Caki2 (cell line): ENCODE data around the gene ARL4D. TPM values are rescaled to one million over a fixed set of nuclear protein-coding genes. Genes with fewer than 3 reads are reported as not detected.
"Not testable (repeated sequence)": the region's sequence is repeated elsewhere in the genome, so short reads cannot be mapped to it uniquely, and the experiment has no call there.

Source experiments
- DNase-seq: peaks from one replicate; pipeline ENCODE4 v3.0.0-alpha.2; 2015; ENCODE audit warnings: low read depth
- in situ Hi-C: cut with HindIII; loops from 2 replicates; pipeline ENCODE4 v1.10.0; 2016; ENCODE audit warnings: low sequenced_read_pairs, low pct_unique_long_range_greater_than_20kb, mixed read lengths
- total RNA-seq: library from RNA; depleted of rRNA; stranded (reverse); fragments of >200 nt; shearing (Covaris generic); gene quantifications from 2 replicates; pipeline ENCODE4 v1.2.3, GENCODE V29; 2014; ENCODE audit warnings: low replicate concordance

The ARL4D gene
- total RNA-seq, 1 experiment from 2014 or later: 50.6 TPM

DNA sequence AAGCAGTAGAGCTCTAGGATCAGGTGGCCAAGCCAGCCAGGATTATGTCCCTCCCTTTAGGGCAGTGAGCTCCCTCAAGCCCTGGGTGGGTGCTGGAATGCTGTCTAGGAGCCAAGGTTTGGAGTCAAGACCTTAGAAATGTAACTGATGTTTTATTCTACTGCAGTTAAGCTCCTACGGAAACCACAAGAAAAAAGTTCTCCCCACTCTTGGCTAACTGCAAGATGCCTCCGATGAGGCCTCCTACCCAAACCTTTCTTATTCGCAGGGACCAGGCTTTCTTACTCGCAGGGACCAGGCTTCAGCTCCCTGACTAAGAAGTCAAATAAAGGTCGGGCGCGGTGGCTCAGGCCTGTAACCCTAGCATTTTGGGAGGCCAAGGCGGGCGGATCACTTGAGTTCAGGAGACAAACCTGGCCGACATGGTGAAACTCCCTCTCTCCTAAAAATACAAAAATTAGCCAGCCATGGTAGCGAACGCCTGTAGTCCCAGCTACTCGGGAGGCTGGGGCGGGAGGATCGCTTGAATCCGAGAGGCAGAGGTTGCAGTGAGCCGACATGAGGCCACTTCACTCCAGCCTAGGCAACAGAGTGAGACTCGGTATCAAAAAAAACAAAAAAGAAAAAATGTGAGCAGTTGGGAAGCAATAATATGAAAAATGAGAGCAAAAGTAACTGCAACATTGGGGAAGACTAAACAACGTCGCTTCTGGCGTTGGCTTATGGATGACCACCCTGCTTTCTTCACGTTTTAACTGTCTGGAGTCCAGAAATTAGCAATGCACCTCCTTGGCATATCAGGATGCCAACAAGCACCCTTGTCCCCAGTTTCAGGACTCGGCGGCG is 31.7 kb upstream of the ARL4D start:
- DNase-seq: no peak
- in situ Hi-C loops: no loop called here

DNA sequence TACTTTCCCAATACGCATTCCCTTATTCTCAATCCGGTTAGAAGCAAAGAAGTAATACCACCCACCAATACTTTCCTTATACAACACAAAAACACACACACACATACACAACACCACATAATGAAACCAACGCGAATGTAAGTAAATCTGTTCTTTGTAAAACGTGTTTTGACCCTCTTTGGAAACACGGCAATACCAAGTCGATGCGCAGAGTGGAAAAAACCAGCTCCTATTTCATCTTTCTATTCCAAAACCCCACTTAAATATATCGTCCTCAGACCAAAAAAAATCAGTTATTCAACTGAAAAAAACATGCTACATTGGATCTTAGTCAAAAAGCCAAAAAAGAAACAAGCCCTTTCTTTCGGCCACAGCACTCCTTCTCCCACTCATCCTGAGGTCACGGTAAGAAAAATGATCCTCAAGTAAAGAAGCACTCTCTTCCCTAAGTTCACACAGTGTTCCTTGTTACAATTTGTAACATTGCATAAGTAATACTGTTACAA is 31.0 kb upstream of the ARL4D start:
- in situ Hi-C loops: no loop called here
- peak; percentile 99 for DNase-seq

DNA sequence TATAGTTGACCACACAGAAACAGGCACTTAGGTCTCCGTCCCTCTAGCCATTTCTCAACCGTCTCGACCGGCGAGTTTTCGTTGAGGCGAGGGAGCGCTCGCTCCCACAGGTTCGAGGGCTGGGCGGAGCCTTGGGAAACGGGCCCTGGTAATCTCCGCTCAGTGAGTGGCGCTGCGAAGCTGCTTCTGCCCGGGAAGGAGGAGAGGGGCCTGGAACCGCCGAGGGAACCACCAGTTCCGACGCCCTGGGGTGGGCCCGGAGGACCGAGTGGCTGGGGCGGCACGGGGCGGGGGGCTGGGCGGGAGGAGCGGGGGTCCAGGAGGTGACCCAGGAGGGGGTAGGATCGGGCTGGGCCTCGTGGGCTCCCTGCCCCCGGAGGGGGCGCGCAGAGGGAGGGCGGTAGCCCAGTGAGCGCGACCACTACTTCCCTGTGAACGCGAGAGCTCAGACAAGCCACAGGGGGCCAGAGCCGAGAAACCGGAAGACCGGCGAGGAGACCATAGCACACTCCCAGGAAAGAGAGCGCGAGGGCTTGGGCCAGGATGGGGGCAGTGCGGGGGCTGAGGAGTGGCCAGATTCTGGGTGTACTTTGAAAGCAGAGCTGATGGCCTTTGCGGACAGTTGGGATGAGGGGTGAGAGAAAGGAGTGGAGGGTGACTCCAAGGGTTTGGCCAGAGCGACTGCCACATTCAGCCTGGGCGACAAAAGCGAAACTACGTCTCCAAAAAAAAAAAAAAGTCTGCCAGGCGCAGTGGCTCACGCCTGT is 29.9 kb upstream of the ARL4D start:
- DNase-seq: peak; percentile 77
- in situ Hi-C loops: no loop called here

DNA sequence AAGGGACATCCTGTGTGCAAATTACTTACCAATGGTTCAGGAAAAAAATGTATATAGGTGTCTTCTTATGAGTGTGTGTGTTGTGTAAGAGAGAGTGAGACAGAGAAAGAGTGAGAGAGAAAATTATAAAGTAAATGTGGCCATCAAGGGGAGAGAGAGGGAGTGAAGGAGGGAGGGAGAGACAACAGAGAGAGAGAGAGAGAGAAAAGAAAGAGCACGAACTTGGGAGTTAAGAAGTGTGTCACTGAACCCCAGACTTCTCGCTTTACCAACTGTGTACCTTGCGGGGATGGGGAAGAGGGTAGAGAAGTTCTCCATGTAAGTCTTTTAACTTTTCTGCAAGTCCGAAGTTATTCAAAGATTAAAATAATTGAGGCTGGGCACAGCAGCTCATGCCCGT is 28.8 kb upstream of the ARL4D start:
- in situ Hi-C loops: no loop called here
- no peak for DNase-seq

DNA sequence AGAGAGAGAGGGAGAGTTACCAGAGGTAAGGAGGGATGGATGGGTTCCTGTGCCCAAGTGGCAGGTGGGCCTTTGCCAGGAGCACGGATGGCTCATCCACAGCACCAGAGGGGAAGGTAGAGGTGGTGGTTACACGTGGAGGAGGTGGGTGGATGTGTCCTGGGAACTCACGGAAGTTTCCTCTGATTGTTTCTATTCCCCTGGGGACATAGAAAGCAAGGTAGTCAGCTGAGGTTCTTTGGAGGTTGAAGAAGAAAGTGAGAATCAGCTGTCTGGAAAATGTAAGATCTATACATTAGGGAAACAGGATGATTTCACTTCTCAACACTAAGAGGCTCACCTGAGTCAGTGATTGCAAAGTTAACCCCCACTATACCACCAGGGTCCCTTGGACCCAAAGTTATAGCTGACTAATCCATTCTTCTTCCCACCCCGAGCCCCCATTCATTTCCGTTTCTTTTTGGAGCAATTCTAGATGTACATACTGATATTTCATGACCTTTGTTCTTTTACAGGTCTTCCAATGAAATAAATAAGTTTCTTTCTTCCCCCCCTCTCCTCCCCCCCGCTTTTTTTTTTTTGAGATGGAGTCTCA is 27.5 kb upstream of the ARL4D start:
- in situ Hi-C loops: no loop called here
- no peak for DNase-seq

DNA sequence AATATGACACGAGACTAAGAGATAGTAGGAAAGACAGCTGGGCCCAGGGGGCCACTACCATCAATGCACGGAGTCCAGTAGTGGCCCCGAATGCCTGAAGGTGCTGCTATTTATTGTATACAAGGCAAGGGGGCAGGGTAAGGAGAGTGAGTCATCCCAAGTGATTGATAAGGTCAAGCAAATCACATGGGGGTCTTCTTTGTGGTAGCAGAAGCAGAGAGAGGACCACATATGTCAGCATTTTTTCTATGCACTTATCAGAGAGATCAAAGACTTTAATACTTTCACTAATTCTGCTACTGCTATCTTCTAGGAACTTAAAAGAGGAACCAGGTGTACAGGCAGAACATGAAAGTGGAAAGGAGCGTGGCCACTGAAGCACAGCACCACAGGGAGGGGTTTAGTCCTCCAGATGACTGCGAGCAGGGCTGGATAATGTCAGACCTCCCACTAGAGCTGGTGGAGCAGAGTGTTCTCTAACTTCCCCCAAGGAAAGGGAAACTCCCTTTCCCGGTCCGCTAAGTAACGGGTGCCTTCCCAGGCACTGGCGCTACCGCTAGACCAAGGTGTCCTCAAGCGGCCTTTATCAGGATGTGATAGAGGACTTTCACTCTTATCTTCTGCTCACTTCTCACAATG is 26.4 kb upstream of the ARL4D start:
- in situ Hi-C loops: no loop called here
- DNase-seq: peak; percentile 29

DNA sequence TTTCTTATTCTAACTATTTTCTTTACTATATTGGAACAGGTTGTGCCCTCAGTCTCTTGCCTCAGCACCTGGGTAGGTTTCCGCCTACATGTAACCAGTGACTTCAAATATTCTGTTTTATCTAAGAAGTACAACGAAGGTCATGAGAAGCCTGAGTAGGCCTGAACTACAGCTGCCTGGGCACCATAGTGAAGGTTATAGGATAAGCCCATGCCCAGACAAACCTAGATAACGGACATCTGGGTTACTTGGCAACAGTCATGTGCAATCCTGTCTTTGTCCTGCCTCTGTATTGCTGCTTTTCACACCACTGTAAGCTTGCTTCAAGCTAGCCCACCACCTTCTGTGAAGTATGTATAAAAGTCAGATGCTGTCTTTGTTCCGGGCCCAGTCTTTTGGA is 25.4 kb upstream of the ARL4D start:
- no peak for DNase-seq
- in situ Hi-C loops: no loop called here

DNA sequence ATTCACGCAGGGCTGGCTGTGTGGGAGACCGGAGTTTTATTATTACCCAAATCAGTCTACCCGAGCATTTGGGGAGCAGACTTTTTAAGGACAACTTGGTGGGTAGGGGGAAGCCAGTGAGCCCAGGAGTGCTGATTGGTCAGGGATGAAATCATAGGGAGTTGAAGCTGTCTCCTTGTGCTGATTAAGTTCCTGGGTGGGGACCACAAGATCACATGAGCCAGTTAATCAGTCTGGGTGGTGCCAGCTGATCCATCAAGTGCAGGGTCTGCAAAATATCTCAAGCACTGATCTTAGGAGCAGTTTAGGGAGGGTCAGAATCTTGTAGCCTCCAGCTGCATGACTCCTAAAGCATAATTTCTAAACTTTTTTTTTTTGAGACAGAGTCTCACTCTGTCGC is 22.9 kb upstream of the ARL4D start:
- in situ Hi-C loops, DNase-seq: not testable (repeated sequence)

DNA sequence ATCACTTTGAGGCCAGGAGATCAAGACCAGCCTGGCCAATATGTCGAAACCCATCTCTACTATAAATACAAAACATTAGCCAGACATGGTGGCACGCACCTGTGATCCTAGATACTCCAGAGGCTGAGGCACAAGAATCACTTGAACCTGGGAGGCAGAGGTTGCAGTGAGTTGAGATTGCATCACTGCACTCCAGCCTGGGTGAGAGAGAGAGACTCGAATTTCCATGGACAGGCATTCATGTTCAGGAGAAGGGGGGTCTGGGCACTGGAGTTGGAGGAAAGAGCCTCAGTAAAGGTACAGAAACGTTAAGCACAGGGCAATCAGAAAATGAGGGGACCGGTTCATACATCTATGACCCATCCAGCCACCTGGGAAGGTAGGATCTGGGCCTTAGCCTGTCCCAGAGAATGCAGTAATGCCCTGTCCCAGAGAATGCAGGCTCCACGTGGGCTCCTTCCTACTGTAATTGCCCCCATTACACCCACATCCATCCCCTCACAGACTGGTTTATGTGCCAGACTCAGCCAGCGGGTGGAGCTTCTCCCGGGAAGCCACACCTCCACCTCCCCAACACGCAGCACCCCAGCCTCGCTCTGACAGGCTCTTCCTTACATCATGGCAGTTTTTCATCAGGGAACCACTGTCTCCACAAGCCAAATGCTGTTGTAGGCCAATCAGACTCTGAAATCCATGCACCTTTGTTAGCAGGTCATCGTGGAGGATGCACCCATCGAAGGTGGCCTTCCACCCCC is 21.6 kb upstream of the ARL4D start:
- in situ Hi-C loops: no loop called here

DNA sequence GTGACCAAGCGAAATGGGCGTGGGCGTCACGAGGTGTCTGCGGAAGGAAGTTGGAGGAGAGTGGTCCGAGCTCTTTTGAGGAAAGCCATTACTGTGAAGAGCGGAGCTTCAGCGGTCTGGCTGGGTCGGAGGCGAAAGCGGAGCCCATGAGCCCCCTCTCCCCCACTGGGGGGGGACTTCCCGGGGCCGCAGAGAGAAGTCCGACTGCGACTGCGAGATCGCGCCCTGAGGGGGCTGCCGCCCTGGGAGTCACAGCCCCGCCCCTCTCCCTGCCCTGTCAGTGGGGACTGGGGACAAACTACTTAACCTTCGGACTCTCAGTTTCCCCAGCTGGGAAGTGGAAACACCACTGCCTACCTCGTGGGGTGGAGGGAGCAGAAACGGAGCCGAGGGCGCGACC is 20.0 kb upstream of the ARL4D start:
- in situ Hi-C loops: no loop called here
- DNase-seq: no peak

More for the DNA sequence above, 21.6 kb upstream of the ARL4D start:
- DNase-seq: no peak

DNA sequence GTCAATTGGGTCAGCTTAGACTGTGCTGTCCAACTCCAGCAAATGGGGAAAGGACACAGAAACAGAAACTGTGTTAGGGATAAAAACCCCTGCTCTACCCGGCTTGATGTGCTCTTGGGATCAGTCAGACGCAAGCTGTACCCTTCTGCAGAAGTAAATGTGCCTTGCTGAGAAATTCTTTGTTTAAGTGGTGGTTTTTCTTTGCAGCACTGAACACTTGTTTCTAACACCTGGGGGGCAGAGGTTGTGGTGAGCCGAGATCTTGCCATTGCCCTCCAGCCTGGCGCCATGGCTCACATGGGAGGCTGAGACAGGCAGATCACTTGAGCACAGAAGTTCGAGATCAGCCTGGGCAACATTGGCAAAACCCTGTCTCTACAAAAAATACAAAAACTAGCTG is 18.5 kb upstream of the ARL4D start:
- in situ Hi-C loops: no loop called here
- DNase-seq: peak; percentile 34

DNA sequence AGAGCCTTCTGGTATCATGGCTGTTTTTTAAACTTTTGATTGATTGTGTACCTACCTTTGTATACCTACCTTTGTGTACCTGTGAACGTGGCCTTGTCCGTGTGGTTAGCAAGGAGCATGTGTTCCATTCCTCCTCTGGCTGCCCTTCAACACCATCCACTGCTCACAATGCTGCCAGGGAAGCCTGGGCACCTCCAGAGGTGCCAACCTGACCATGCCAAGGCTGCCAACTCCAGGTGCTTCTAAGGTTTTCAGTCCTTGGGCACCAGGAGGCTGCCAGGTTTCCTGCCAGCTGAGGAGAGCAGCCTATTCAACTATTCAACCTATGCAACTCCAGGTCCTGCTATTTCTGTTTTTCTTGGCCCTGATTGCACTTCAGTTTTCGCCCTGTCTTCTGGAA is 17.6 kb upstream of the ARL4D start:
- in situ Hi-C loops: no loop called here

DNA sequence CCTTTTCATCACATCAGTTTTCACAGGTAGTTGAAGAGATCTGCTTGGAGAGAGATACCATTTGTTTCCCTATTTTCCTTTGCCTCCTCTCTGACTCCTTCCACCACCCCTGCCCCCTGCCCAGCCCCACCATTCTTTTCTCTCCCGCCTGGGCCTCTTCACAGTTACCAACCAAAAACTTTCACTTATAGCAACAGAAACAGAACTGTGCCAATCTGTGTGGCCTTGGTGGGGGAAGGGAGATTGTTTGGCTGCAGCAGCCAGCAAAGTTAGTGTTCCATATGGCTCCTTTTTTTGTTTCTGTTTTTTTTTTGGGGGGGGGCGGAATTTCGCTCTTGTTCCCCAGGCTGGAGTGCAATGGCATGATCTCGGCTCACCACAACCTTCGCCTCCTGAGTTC is 17.2 kb upstream of the ARL4D start:
- no peak for DNase-seq
- in situ Hi-C loops: no loop called here

More for the DNA sequence above, 17.6 kb upstream of the ARL4D start:
- no peak for DNase-seq

DNA sequence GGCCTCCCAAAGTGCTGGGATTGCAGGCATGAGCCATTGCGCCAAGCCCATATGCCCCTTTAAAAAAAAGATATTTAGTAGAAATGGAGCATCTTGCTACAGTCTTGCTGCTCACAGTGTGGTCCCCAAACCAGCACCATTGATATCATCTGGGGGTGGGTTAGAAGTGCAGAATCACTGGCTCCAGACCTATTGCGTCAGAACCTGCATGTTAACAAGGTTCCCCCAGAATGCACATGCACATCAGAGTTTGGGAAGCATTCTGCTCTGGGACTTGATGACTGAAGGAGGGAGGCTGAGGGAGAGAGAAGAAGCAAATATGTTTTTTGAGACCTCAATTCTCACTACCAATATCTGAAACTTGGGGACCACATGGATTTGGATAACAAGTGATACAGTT is 16.0 kb upstream of the ARL4D start:
- no peak for DNase-seq
- in situ Hi-C loops: no loop called here

DNA sequence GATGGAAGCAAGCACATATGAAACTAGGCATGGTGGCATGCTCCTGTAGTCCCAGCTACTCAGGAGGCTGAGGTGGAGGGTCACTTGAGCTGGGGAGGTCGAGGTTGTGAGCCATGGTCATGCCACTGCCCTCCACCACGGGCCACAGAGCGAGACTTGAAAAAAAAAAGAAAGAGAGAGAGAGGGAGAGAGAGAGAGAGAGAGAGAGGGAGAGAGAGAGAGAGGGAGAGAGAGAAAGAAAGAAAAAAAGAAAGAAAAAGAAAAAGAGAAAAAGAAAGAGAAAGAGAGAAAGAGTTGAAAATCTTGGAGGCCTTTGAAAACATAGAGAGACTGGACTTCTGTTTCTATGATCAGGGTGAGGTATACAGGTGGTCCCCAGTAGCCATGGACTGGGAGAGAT is 15.4 kb upstream of the ARL4D start:
- in situ Hi-C loops: no loop called here
- no peak for DNase-seq

DNA sequence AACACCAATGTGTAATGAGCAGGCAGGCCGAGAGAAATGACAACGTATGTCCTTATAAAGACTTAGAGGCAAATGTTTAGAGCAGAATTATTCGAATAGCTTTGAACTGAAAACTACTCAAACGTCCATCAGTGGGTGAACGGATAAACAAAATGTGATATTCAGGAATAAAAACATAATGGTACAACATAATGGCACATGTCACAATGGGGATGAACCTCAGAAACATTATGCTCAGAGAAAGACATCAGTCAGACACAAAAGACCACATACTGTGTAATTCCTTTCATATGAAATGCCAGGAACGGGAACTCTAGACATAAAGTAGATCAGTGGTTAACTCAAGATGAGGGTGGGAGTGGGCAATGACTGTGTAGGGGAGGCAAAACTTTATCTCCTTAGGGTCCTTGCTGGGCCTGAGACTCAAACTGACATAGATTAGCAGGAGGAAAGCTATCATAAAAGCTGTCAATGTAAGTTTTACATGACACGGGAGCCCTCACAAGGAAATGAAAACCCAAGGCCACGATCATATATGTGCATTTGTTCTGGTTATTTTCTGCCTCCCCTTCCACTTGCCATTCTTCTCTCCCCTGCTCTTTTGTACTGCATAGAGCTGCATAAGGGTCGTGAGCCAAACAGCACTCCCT is 14.8 kb upstream of the ARL4D start:
- in situ Hi-C loops: no loop called here
- DNase-seq: no peak

DNA sequence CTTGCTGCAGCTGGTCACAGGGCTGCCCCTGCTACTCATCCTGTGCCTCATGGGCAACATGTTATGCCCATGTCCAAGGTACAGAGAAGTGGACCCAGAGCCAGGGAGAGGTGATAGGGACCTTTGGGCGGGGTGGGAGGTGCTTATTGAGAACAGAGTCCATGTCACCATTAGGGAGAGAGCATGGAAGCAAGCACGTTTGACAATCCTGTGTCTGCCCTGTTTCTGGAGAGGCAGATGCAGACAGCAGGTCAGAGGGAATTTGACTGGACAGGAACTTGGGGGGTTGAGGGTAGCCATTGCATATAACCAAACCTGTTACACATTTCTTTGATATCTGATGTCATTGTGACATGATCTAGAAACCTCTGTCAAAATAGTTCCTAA is 14.3 kb upstream of the ARL4D start:
- no peak for DNase-seq
- in situ Hi-C loops: no loop called here
